CD4-positive, alpha-beta T cell (primary cell): Measurements from ENCODE around the gene KCNIP2. TPM values are rescaled to one million over a fixed set of nuclear protein-coding genes. Genes with fewer than 3 reads are reported as not detected.
A peak's percentile ranks its signal among the peaks of the same experiment; 100 is the strongest.

Source experiments
- ATAC-seq: fragments of 200-7000 bp; cut with Tn5 transposase; one replicate; pipeline ENCODE4 v1.10.0; 2022; ENCODE audit warnings: mild to moderate bottlenecking; ENCODE audit not compliant: poor library complexity
- CTCF ChIA-PET: fragments of 350-600 bp; sonication (Branson Sonifier 250); formaldehyde crosslinking; loops from one replicate; lab custom pipeline; 2021; ENCODE audit warnings: antibody characterized with exemption, inconsistent platforms; lab: Charles Lee
- POLR2A ChIA-PET: fragments of 350-600 bp; sonication (Branson Sonifier 250); formaldehyde crosslinking; loops from one replicate; lab custom pipeline; 2021; ENCODE audit warnings: antibody characterized with exemption, inconsistent platforms; lab: Charles Lee
- DNase-seq, 14 experiments: peaks; one replicate each; pipeline ENCODE4 v3.0.0-alpha.2; 2013 to 2020; ENCODE audit warnings: mixed read lengths in 2 of 14
- H3K27ac ChIP-seq, 2 donors: one replicate each; pipeline versions ENCODE4 v1.5.1 to v1.7.0; 2013; ENCODE audit warnings: low read length in 2 of 2, low read depth in 1 of 2, mild to moderate bottlenecking in 1 of 2
- H3K27me3 ChIP-seq, 2 experiments: 1 replicate in 1 of 2; 2 replicates in 1 of 2; pipeline versions ENCODE4 v1.6.1 to v1.7.0; 2013; ENCODE audit warnings: low read length in 2 of 2, control low read depth in 1 of 2, mild to moderate bottlenecking in 1 of 2, moderate library complexity in 1 of 2; ENCODE audit not compliant: insufficient read depth in 2 of 2, control insufficient read depth in 1 of 2
- H3K36me3 ChIP-seq: one replicate; pipeline ENCODE4 v1.6.1; 2013; ENCODE audit warnings: low read length, control low read depth; ENCODE audit not compliant: insufficient read depth
- H3K4me1 ChIP-seq: one replicate; pipeline ENCODE4 v1.6.1; 2013; ENCODE audit warnings: low read length, control low read depth; ENCODE audit not compliant: insufficient read depth
- H3K4me3 ChIP-seq: one replicate; pipeline ENCODE4 v1.5.1; 2013; ENCODE audit warnings: mild to moderate bottlenecking, low read length, moderate library complexity
- H3K9me3 ChIP-seq, 2 experiments: 1 replicate in 1 of 2; 2 replicates in 1 of 2; pipeline versions ENCODE4 v1.6.1 to v1.7.0; 2013; ENCODE audit warnings: low read length in 2 of 2, mild to moderate bottlenecking in 2 of 2, control low read depth in 1 of 2, moderate library complexity in 1 of 2; ENCODE audit not compliant: control insufficient read depth in 1 of 2, insufficient read depth in 1 of 2
- H3K27ac Mint-ChIP-seq: one replicate; pipeline ENCODE4 v1.8.0; 2020; ENCODE audit warnings: mixed read lengths
- H3K27me3 Mint-ChIP-seq: one replicate; pipeline ENCODE4 v1.8.0; 2021; ENCODE audit warnings: mixed read lengths
- H3K36me3 Mint-ChIP-seq: one replicate; pipeline ENCODE4 v1.8.0; 2021; ENCODE audit warnings: low read depth, mixed read lengths
- H3K4me1 Mint-ChIP-seq: one replicate; pipeline ENCODE4 v1.8.0; 2021; ENCODE audit warnings: low read depth, mixed read lengths
- H3K4me3 Mint-ChIP-seq: one replicate; pipeline ENCODE4 v1.8.0; 2020; ENCODE audit warnings: mild to moderate bottlenecking, mixed read lengths
- H3K9me3 Mint-ChIP-seq: one replicate; pipeline ENCODE4 v1.8.0; 2020; ENCODE audit warnings: mixed read lengths
- CTCF ChIP-seq: fragments of 200-600 bp; IDR thresholded peaks from one replicate; pipeline ENCODE4 v1.8.0; 2022; ENCODE audit warnings: antibody characterized with exemption, mild to moderate bottlenecking
- intact Hi-C, 2 experiments: fragments of 100-400 bp; cut with DNase I in 1 of 2; cut with micrococcal nuclease in 1 of 2; formaldehyde crosslinking; loops; one replicate each; pipeline versions ENCODE4 v1.15.1 to v1.9.0; 2023 to 2025; cut with DNase I, micrococcal nuclease
- total RNA-seq, 174 experiments: library from RNA in 2 of 174; stranded (reverse) in 2 of 174; gene quantifications; one replicate each; pipeline ENCODE4 v1.2.3 and lab custom pipeline; 2021 to 2026

KCNIP2 gene
- total RNA-seq, 2 experiments from 2014 or later, result 0.77 to 1.6 TPM

GRCh38 chr10:101832325-101832771 is 11.3 kb downstream of the KCNIP2 start:
- no peak overlapping the region for H3K4me3 ChIP-seq
- H3K36me3 ChIP-seq, result no peaks in the 10 kb centered on the region
- Mint-ChIP-seq H3K27ac (peak overlapping the region; percentile 99), H3K4me3 (no peak overlapping the region), H3K36me3 (peaks cover 9% of the 10 kb centered on the region), H3K9me3 (no peaks in the 10 kb centered on the region), H3K4me1 (peaks cover 62% of the 10 kb centered on the region), H3K27me3 (peaks cover 5% of the 10 kb centered on the region)
- peaks cover 79% of the 10 kb centered on the region for H3K4me1 ChIP-seq
- no peaks in the 10 kb centered on the region for H3K9me3 ChIP-seq
- ChIA-PET CTCF (interaction anchor here (5.3 kb wide), 1 partner anchor 9 kb away, joined by 24 read pairs; no protein-coding TSS in a partner anchor), POLR2A (interaction anchor here (16.7 kb wide), 1 partner anchor 15 kb away, joined by 223 read pairs; the partner anchor contains the start of gene OGA)
- DNase-seq (no peak), ATAC-seq (no peak)
- TF ChIP-seq CTCF, result no peak
- intact Hi-C loops, result loop anchor here (5.0 kb wide), 3 partner anchors 50 to 285 kb away; partner anchors contain the start of genes NPM3 (in 2 of the 2) and ARMH3 (in 1 of the 2)
- peak overlapping the region in 1 of 2 donors; percentile 85 for H3K27ac ChIP-seq
- H3K27me3 ChIP-seq, result no peaks in the 10 kb centered on the region

GRCh38 chr10:101831169-101831811 is 12.3 kb downstream of the KCNIP2 start:
- Mint-ChIP-seq H3K4me1 (peaks cover 62% of the 10 kb centered on the region), H3K9me3 (no peaks in the 10 kb centered on the region), H3K36me3 (peaks cover 9% of the 10 kb centered on the region), H3K4me3 (peak overlapping the region; percentile 94), H3K27me3 (peaks cover 5% of the 10 kb centered on the region), H3K27ac (peak overlapping the region; percentile 99)
- POLR2A ChIA-PET, result interaction anchor here (0.6 to 16.7 kb wide), 6 partner anchors 10 to 320 kb away, joined by 3 to 223 read pairs (median 4); partner anchors contain the start of genes LDB1, NPM3 and OGA
- peak overlapping the region; percentile 76 to 85 for H3K27ac ChIP-seq
- peaks cover 77% of the 10 kb centered on the region for H3K4me1 ChIP-seq
- CTCF ChIA-PET, result interaction anchor here (5.3 kb wide), 1 partner anchor 10 kb away, joined by 24 read pairs; no protein-coding TSS in a partner anchor
- DNase-seq (no peak), ATAC-seq (no peak)
- no peak for TF ChIP-seq CTCF
- no peaks in the 10 kb centered on the region for H3K36me3 ChIP-seq
- H3K4me3 ChIP-seq, result peak overlapping the region; percentile 63
- no peaks in the 10 kb centered on the region for H3K9me3 ChIP-seq
- no peaks in the 10 kb centered on the region for H3K27me3 ChIP-seq
- intact Hi-C loops, result loop anchor here (5.0 kb wide), 3 partner anchors 49 to 286 kb away; partner anchors contain the start of genes NPM3 (in 2 of the 2) and ARMH3 (in 1 of the 2)

GRCh38 chr10:101830322-101831168 is 13.1 kb downstream of the KCNIP2 start:
- Mint-ChIP-seq H3K27me3 (peaks cover 5% of the 10 kb centered on the region), H3K27ac (peak overlapping the region; percentile 99), H3K4me1 (peaks cover 55% of the 10 kb centered on the region), H3K4me3 (peak overlapping the region; percentile 94), H3K36me3 (peaks cover 9% of the 10 kb centered on the region), H3K9me3 (no peaks in the 10 kb centered on the region)
- H3K4me3 ChIP-seq, result peak overlapping the region; percentile 63
- no peaks in the 10 kb centered on the region for H3K36me3 ChIP-seq
- peaks cover 69% of the 10 kb centered on the region for H3K4me1 ChIP-seq
- ChIA-PET CTCF (interaction anchor here (5.3 kb wide), 1 partner anchor 11 kb away, joined by 24 read pairs; no protein-coding TSS in a partner anchor), POLR2A (interaction anchor here (0.6 to 16.7 kb wide), 6 partner anchors 11 to 321 kb away, joined by 3 to 223 read pairs (median 4); partner anchors contain the start of genes LDB1, NPM3 and OGA)
- DNase-seq, result peak; percentile 91 to 99 (median 94)
- H3K9me3 ChIP-seq, result no peaks in the 10 kb centered on the region
- no peak for TF ChIP-seq CTCF
- no peaks in the 10 kb centered on the region for H3K27me3 ChIP-seq
- intact Hi-C loops, result loop anchor here (1.0 to 5.0 kb wide), 5 partner anchors 11 to 287 kb away; partner anchors contain the start of genes NPM3 (in 2 of the 2), ARMH3 (in 1 of the 2) and OGA (in 1 of the 2)
- peak; percentile 79 for ATAC-seq
- H3K27ac ChIP-seq, result peak overlapping the region; percentile 76 to 85
